Measurements from ENCODE around the gene NINL.

Gene NINL

GRCh38 chr20:25468126-25469075 is 116.9 kb downstream of the NINL start:
- Histone ChIP-seq H3K27me3 (ENCODE audit: control insufficient read depth in 1 of 2, insufficient read depth in 2 of 2, low read length in 2 of 2) (no peaks in the 10 kb centered on the region), H3K36me3 (ENCODE audit: control insufficient read depth in 1 of 2, insufficient read depth in 2 of 2, low read length in 2 of 2) (peaks cover 0 to 4% of the 10 kb centered on the region in 2 donors), H3K9ac (ENCODE audit: low read depth in 1 of 2, low read length in 2 of 2) (no peak overlapping the region)

GRCh38 chr20:25467441-25467840 is 117.9 kb downstream of the NINL start:
- H3K4me3 ChIP-seq (ENCODE audit: low read depth in 1 of 2, low read length in 2 of 2): no peak overlapping the region
- no peak overlapping the region for H3K27ac ChIP-seq (ENCODE audit: low read depth, low read length)
- no peaks in the 10 kb centered on the region for H3K4me1 ChIP-seq (ENCODE audit: control insufficient read depth in 1 of 2, insufficient read depth in 2 of 2, low read length in 2 of 2)
- H3K9ac ChIP-seq (ENCODE audit: low read depth in 1 of 2, low read length in 2 of 2): no peak overlapping the region
- no peaks in the 10 kb centered on the region for H3K9me3 ChIP-seq (ENCODE audit: control insufficient read depth in 1 of 2, low read length in 2 of 2)
- H3K27me3 ChIP-seq (ENCODE audit: control insufficient read depth in 1 of 2, insufficient read depth in 2 of 2, low read length in 2 of 2): no peaks in the 10 kb centered on the region
- peaks cover 0 to 4% of the 10 kb centered on the region in 2 donors for H3K36me3 ChIP-seq (ENCODE audit: control insufficient read depth in 1 of 2, insufficient read depth in 2 of 2, low read length in 2 of 2)

More at GRCh38 chr20:25468126-25469075, 116.9 kb downstream of the NINL start:
- no peak overlapping the region for H3K27ac ChIP-seq (ENCODE audit: low read depth, low read length)
- H3K4me3 ChIP-seq (ENCODE audit: low read depth in 1 of 2, low read length in 2 of 2): no peak overlapping the region
- H3K4me1 ChIP-seq (ENCODE audit: control insufficient read depth in 1 of 2, insufficient read depth in 2 of 2, low read length in 2 of 2): no peaks in the 10 kb centered on the region
- no peaks in the 10 kb centered on the region for H3K9me3 ChIP-seq (ENCODE audit: control insufficient read depth in 1 of 2, low read length in 2 of 2)

GRCh38 chr20:25466846-25467245 is 118.5 kb downstream of the NINL start:
- Histone ChIP-seq H3K4me1 (ENCODE audit: control insufficient read depth in 1 of 2, insufficient read depth in 2 of 2, low read length in 2 of 2) (no peaks in the 10 kb centered on the region), H3K27me3 (ENCODE audit: control insufficient read depth in 1 of 2, insufficient read depth in 2 of 2, low read length in 2 of 2) (no peaks in the 10 kb centered on the region), H3K27ac (ENCODE audit: low read depth, low read length) (no peak overlapping the region), H3K4me3 (ENCODE audit: low read depth in 1 of 2, low read length in 2 of 2) (no peak overlapping the region), H3K9me3 (ENCODE audit: control insufficient read depth in 1 of 2, low read length in 2 of 2) (no peaks in the 10 kb centered on the region), H3K36me3 (ENCODE audit: control insufficient read depth in 1 of 2, insufficient read depth in 2 of 2, low read length in 2 of 2) (peaks cover under 1 to 4% of the 10 kb centered on the region in 2 donors), H3K9ac (ENCODE audit: low read depth in 1 of 2, low read length in 2 of 2) (no peak overlapping the region)

GRCh38 chr20:25465243-25466135 is 119.8 kb downstream of the NINL start:
- peaks cover 4 to 8% of the 10 kb centered on the region in 2 donors for H3K36me3 ChIP-seq (ENCODE audit: control insufficient read depth in 1 of 2, insufficient read depth in 2 of 2, low read length in 2 of 2)

GRCh38 chr20:25464501-25465242 is 120.7 kb downstream of the NINL start:
- Histone ChIP-seq H3K4me1 (ENCODE audit: control insufficient read depth in 1 of 2, insufficient read depth in 2 of 2, low read length in 2 of 2) (no peaks in the 10 kb centered on the region), H3K4me3 (ENCODE audit: low read depth in 1 of 2, low read length in 2 of 2) (no peak overlapping the region), H3K27me3 (ENCODE audit: control insufficient read depth in 1 of 2, insufficient read depth in 2 of 2, low read length in 2 of 2) (no peaks in the 10 kb centered on the region), H3K27ac (ENCODE audit: low read depth, low read length) (no peak overlapping the region), H3K9ac (ENCODE audit: low read depth in 1 of 2, low read length in 2 of 2) (no peak overlapping the region), H3K36me3 (ENCODE audit: control insufficient read depth in 1 of 2, insufficient read depth in 2 of 2, low read length in 2 of 2) (peaks cover 3 to 8% of the 10 kb centered on the region in 2 donors), H3K9me3 (ENCODE audit: control insufficient read depth in 1 of 2, low read length in 2 of 2) (no peaks in the 10 kb centered on the region)

More at GRCh38 chr20:25465243-25466135, 119.8 kb downstream of the NINL start:
- Histone ChIP-seq H3K4me1 (ENCODE audit: control insufficient read depth in 1 of 2, insufficient read depth in 2 of 2, low read length in 2 of 2) (no peaks in the 10 kb centered on the region), H3K4me3 (ENCODE audit: low read depth in 1 of 2, low read length in 2 of 2) (no peak overlapping the region), H3K27ac (ENCODE audit: low read depth, low read length) (no peak overlapping the region), H3K27me3 (ENCODE audit: control insufficient read depth in 1 of 2, insufficient read depth in 2 of 2, low read length in 2 of 2) (no peaks in the 10 kb centered on the region), H3K9me3 (ENCODE audit: control insufficient read depth in 1 of 2, low read length in 2 of 2) (no peaks in the 10 kb centered on the region), H3K9ac (ENCODE audit: low read depth in 1 of 2, low read length in 2 of 2) (no peak overlapping the region)

GRCh38 chr20:25461786-25462545 is 123.4 kb downstream of the NINL start:
- Histone ChIP-seq H3K27me3 (ENCODE audit: control insufficient read depth in 1 of 2, insufficient read depth in 2 of 2, low read length in 2 of 2) (no peaks in the 10 kb centered on the region), H3K9ac (ENCODE audit: low read depth in 1 of 2, low read length in 2 of 2) (no peak overlapping the region), H3K27ac (ENCODE audit: low read depth, low read length) (no peak overlapping the region), H3K9me3 (ENCODE audit: control insufficient read depth in 1 of 2, low read length in 2 of 2) (no peaks in the 10 kb centered on the region), H3K4me3 (ENCODE audit: low read depth in 1 of 2, low read length in 2 of 2) (no peak overlapping the region), H3K36me3 (ENCODE audit: control insufficient read depth in 1 of 2, insufficient read depth in 2 of 2, low read length in 2 of 2) (peaks cover 0 to 8% of the 10 kb centered on the region in 2 donors), H3K4me1 (ENCODE audit: control insufficient read depth in 1 of 2, insufficient read depth in 2 of 2, low read length in 2 of 2) (no peaks in the 10 kb centered on the region)

- no peaks in the 10 kb centered on the region for H3K27me3 ChIP-seq (ENCODE audit: control insufficient read depth in 1 of 2, insufficient read depth in 2 of 2, low read length in 2 of 2)
- no peak overlapping the region for H3K9ac ChIP-seq (ENCODE audit: low read depth in 1 of 2, low read length in 2 of 2)
- no peaks in the 10 kb centered on the region for H3K9me3 ChIP-seq (ENCODE audit: control insufficient read depth in 1 of 2, low read length in 2 of 2)
- H3K36me3 ChIP-seq (ENCODE audit: control insufficient read depth in 1 of 2, insufficient read depth in 2 of 2, low read length in 2 of 2): peaks cover 0 to 8% of the 10 kb centered on the region in 2 donors
- no peaks in the 10 kb centered on the region for H3K4me1 ChIP-seq (ENCODE audit: control insufficient read depth in 1 of 2, insufficient read depth in 2 of 2, low read length in 2 of 2)
- H3K27ac ChIP-seq (ENCODE audit: low read depth, low read length): no peak overlapping the region
- H3K4me3 ChIP-seq (ENCODE audit: low read depth in 1 of 2, low read length in 2 of 2): no peak overlapping the region
These were observed 124.1 kb downstream of the NINL start for GRCh38 chr20:25461281-25461650.

- H3K27me3 ChIP-seq (ENCODE audit: control insufficient read depth in 1 of 2, insufficient read depth in 2 of 2, low read length in 2 of 2): no peaks in the 10 kb centered on the region
- peaks cover 0 to 8% of the 10 kb centered on the region in 2 donors for H3K36me3 ChIP-seq (ENCODE audit: control insufficient read depth in 1 of 2, insufficient read depth in 2 of 2, low read length in 2 of 2)
- H3K9ac ChIP-seq (ENCODE audit: low read depth in 1 of 2, low read length in 2 of 2): no peak overlapping the region
- no peak overlapping the region for H3K4me3 ChIP-seq (ENCODE audit: low read depth in 1 of 2, low read length in 2 of 2)
- H3K4me1 ChIP-seq (ENCODE audit: control insufficient read depth in 1 of 2, insufficient read depth in 2 of 2, low read length in 2 of 2): no peaks in the 10 kb centered on the region
- no peak overlapping the region for H3K27ac ChIP-seq (ENCODE audit: low read depth, low read length)
- no peaks in the 10 kb centered on the region for H3K9me3 ChIP-seq (ENCODE audit: control insufficient read depth in 1 of 2, low read length in 2 of 2)
These were observed 124.6 kb downstream of the NINL start for GRCh38 chr20:25460566-25461280.
